Renal cortical epithelial cell (primary cell): Measurements from ENCODE around the gene RAG2. TPM values are rescaled to one million over a fixed set of nuclear protein-coding genes. Genes with fewer than 3 reads are reported as not detected.

Source experiments
- DNase-seq: peaks from one replicate; pipeline ENCODE4 v3.0.0-alpha.2; 2011; ENCODE audit warnings: low read depth
- total RNA-seq: library from RNA; depleted of rRNA; stranded (reverse); fragments of >200 nt; gene quantifications from 2 replicates; pipeline ENCODE4 v1.2.3, GENCODE V29; 2014

RAG2 gene
- total RNA-seq, 1 donor from 2014 or later = not detected

DNA sequence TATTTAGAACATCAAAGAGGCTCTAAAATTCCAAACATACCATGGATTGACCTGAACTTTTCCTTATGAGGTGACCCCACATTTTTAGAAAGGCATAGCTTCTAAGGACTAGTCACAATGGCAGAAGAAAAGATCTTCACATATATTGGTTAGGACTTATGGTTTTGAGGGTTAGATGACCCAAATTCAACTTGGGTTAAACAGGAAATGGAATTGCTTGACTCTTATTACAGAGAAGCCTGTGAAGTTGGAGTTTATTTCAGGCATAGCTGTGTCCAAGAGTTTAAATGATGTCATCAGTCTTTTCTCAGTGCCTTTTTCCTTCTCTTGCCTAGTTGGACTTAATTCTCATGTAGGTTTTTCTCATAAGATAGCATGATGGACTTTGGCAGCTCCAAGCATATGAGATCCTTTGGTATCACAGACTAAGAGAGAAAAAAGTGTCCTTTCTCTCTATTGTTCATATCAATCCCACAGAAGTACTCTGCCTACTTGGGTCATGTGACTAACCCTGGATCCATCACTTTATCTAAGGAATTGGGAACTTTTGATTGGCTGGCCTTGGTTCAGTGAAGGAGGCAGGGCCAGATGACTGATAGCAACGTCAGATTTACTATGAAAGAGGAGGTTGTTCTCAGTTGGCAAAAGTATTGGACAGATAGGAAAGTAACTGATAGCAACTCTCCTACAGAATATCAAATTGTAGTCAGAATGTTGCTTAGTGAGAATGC, 47.5 kb downstream of the RAG2 start:
- DNase-seq = no peak

Other genes starting within 250 kb of the RAG2 start
- 10.2 and 15.6 TPM in 2 replicates for gene TRAF6, start 88.0 kb downstream of the RAG2 start, total RNA-seq
- 2.6 and 3.7 TPM in 2 replicates for gene RAG1, start 30.2 kb downstream of the RAG2 start, total RNA-seq
- 29.5 and 57.5 TPM in 2 replicates for gene IFTAP, start 3.7 kb downstream of the RAG2 start, total RNA-seq